AG04450 (cell line): ENCODE results near the gene PARD3. TPM values are rescaled to one million over a fixed set of nuclear protein-coding genes. Genes with fewer than 3 reads are reported as not detected.

Experiments used
- CTCF ChIA-PET: fragments of 300-600, 350-600 bp; formaldehyde crosslinking; extraction: SDS; loops from one replicate; lab custom pipeline; 2022; ENCODE audit warnings: antibody characterized with exemption, inconsistent platforms; lab: Charles Lee
- POLR2A ChIA-PET: fragments of 350-600 bp; formaldehyde crosslinking; extraction: SDS; loops from one replicate; lab custom pipeline; 2021; ENCODE audit warnings: antibody characterized with exemption, inconsistent platforms; lab: Yijun Ruan, JAX
- DNase-seq: peaks from one replicate; pipeline ENCODE4 v3.0.0-alpha.2; 2011; ENCODE audit warnings: low read depth, low spot score
- H3K27ac ChIP-seq: one replicate; pipeline ENCODE4 v1.5.1; 2012; ENCODE audit warnings: low read depth, low read length, control low read depth
- H3K27me3 ChIP-seq: one replicate; pipeline ENCODE4 v1.6.0; 2012; ENCODE audit warnings: low read length; ENCODE audit not compliant: control insufficient read depth, insufficient read depth
- H3K4me3 ChIP-seq: 2 replicates; pipeline ENCODE4 v1.5.1; 2011; ENCODE audit warnings: mild to moderate bottlenecking, low read depth, low read length, control low read depth
- H3K9me3 ChIP-seq: 2 replicates; pipeline ENCODE4 v1.5.1; 2012; ENCODE audit warnings: low read length; ENCODE audit not compliant: control insufficient read depth, insufficient read depth
- polyA plus RNA-seq: library from polyadenylated mRNA; depleted of rRNA; stranded (reverse); fragments of >200 nt; gene quantifications from 2 replicates; pipeline ENCODE4 v1.2.3, GENCODE V29; 2011
- TF ChIP-seq, protein P1 (sequence below): IDR thresholded peaks from 2 replicates; pipeline ENCODE4 v1.5.1; 2011; ENCODE audit warnings: low read depth, low read length, control low read depth, inconsistent platforms

Gene PARD3
- polyA plus RNA-seq, 1 experiment: 43.1 TPM

DNA sequence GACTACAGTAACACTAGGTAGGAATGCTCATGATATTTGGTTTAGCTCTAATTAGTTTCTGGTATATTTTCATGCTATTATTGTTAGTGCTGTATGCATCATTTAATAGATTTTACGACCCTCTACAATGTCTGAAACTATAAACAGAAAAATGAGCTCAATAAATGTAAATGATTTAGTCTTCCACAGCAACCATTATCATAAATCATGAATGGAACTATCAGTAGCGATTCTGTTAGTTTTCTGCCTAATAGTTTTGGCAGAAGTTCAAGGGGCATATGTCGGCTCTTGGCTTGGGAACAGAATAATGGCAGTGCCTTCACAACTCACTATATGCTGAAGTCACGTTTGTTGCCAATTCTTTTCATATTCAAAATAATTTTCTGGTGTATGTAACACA is 494.8 kb downstream of the PARD3 start:
- Histone ChIP-seq H3K9me3 (no peaks in the 10 kb centered on the region), H3K4me3 (no peak overlapping the region), H3K27ac (no peak overlapping the region), H3K27me3 (no peaks in the 10 kb centered on the region)
- POLR2A ChIA-PET: interaction anchor here (0.6 to 0.9 kb wide), 2 partner anchors 24 to 1298 kb away, joined by 3 to 4 read pairs; no protein-coding TSS in a partner anchor
- CTCF ChIA-PET: interaction anchor here (1.2 to 1.7 kb wide), 3 partner anchors 12 to 318 kb away, joined by 3 to 7 read pairs (median 4); no protein-coding TSS in a partner anchor
- DNase-seq: no peak
- TF ChIP-seq, protein P1, sequence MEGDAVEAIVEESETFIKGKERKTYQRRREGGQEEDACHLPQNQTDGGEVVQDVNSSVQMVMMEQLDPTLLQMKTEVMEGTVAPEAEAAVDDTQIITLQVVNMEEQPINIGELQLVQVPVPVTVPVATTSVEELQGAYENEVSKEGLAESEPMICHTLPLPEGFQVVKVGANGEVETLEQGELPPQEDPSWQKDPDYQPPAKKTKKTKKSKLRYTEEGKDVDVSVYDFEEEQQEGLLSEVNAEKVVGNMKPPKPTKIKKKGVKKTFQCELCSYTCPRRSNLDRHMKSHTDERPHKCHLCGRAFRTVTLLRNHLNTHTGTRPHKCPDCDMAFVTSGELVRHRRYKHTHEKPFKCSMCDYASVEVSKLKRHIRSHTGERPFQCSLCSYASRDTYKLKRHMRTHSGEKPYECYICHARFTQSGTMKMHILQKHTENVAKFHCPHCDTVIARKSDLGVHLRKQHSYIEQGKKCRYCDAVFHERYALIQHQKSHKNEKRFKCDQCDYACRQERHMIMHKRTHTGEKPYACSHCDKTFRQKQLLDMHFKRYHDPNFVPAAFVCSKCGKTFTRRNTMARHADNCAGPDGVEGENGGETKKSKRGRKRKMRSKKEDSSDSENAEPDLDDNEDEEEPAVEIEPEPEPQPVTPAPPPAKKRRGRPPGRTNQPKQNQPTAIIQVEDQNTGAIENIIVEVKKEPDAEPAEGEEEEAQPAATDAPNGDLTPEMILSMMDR: no peak

DNA sequence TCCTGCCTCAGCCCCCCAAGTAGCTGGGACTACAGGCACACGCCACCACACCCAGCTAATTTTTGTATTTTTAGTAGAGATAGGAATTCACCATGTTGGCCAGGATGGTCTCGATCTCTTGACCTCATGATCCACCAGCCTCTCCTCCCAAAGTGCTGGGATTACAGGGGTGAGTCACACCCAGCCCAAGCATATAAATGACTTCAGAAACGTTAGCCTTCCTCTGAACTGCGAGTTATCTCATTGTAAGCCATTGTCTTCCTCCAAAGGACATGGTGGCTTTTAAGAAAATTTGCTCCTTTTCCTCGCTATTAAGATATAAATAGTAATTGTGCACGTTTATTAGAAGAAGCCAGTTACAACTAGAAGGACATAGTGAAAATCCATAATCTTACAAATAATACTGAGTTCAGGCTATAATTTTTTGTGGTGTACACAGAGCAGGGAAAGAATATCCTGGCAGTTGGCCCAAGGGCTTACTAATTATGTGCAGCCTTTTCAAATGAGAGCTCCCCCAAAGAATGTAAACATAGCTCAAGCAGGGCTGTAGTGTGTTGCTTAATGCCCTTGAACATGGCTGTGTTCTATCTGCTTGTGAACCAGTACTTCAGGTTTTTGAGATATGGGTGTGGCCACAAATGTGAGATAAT is 495.8 kb downstream of the PARD3 start:
- Histone ChIP-seq H3K9me3 (no peaks in the 10 kb centered on the region), H3K4me3 (no peak overlapping the region), H3K27me3 (no peaks in the 10 kb centered on the region), H3K27ac (peak overlapping the region; percentile 67)
- peak; percentile 90 for DNase-seq
- ChIA-PET POLR2A (interaction anchor here (0.7 to 1.1 kb wide), 3 partner anchors 23 to 217 kb away, joined by 3 to 7 read pairs (median 3); no protein-coding TSS in a partner anchor), CTCF (interaction anchor here (1.2 to 1.7 kb wide), 2 partner anchors 13 to 319 kb away, joined by 3 to 7 read pairs; no protein-coding TSS in a partner anchor)
- TF ChIP-seq, protein P1: no peak

DNA sequence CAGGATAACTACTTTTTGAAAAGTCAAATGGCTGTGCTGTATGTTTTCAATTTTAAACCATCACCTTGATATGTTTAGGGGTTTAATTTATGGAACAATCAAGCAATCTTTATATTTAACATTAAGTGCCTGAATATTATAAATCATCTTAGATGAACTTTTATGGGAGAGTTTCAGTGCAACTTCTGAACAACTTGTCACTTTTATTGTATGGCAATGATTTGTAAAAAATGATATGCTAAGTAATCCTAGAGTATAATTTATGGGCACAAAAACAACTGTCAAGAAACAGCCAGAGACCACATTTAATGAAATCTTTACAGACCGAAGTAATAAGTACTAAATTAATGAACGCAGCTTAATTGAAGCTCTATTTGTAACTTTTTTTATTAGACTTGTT is 498.9 kb downstream of the PARD3 start:
- ChIA-PET CTCF (no interaction called here), POLR2A (no interaction called here)
- DNase-seq: no peak
- H3K27ac ChIP-seq: no peak overlapping the region
- H3K27me3 ChIP-seq: no peaks in the 10 kb centered on the region
- no peaks in the 10 kb centered on the region for H3K9me3 ChIP-seq
- TF ChIP-seq, protein P1: no peak
- no peak overlapping the region for H3K4me3 ChIP-seq

DNA sequence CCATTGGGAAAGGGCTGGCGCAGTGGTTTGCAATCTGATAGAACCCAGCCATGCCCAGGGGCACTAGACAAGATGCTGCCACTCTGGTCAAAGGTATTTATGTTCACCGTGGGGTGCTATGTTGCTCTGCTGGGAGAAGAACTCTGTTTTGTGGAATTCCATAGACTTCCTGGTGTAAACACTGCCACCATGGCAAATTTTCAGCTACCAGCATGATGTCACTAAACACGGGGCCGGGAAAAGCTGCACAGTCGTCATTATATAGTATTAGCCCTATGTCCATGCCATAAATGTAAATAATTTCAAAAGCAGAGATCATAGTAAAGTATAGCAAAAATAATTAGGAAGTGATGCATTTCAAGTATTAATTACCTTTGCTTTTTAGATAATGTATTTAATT is 500.6 kb downstream of the PARD3 start:
- TF ChIP-seq, protein P1: no peak
- H3K9me3 ChIP-seq: no peaks in the 10 kb centered on the region
- H3K27ac ChIP-seq: no peak overlapping the region
- CTCF ChIA-PET: no interaction called here
- POLR2A ChIA-PET: no interaction called here
- no peaks in the 10 kb centered on the region for H3K27me3 ChIP-seq
- DNase-seq: no peak
- H3K4me3 ChIP-seq: no peak overlapping the region

DNA sequence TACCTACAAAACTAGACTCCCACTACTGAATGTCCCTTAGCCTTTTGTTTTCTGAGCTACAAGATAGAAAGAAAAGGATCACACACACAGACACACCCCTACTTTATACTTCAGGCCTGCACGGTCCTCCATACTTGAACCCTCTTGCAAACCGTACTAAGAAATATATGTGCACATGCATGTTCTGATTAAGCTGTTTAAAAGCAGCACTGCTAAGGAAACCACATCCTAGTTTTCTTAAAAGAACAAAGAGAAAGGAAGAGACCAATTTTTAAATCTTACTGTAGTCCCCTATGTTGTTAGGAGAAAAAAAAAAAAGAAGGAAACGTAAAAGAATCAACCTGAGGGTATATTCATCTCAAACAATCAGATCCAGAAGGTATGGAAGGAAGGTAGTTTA is 501.2 kb downstream of the PARD3 start:
- H3K27ac ChIP-seq: no peak overlapping the region
- POLR2A ChIA-PET: no interaction called here

More for the DNA sequence above, 501.2 kb downstream of the PARD3 start:
- no peak overlapping the region for H3K4me3 ChIP-seq
- CTCF ChIA-PET: no interaction called here
- no peak for DNase-seq
- no peaks in the 10 kb centered on the region for H3K9me3 ChIP-seq
- TF ChIP-seq, protein P1: no peak
- no peaks in the 10 kb centered on the region for H3K27me3 ChIP-seq
